HEK293 (cell line): ENCODE data around the gene SRSF11.

Source experiments
- GLIS2 ChIP-seq: fragments of 450-650 bp; formaldehyde crosslinking; IDR thresholded peaks from 2 replicates; pipeline ENCODE4 v1.5.1; 2016; ENCODE audit warnings: missing biosample characterization, missing genetic modification characterization
- KLF9 ChIP-seq: fragments of 450-650 bp; formaldehyde crosslinking; IDR thresholded peaks from 2 replicates; pipeline ENCODE4 v1.5.1; 2016; ENCODE audit warnings: missing biosample characterization, missing genetic modification characterization, low read depth
- PBX3 ChIP-seq: sonication (generic); formaldehyde crosslinking; IDR thresholded peaks from 2 replicates; pipeline ENCODE4 v1.8.1; 2022; ENCODE audit warnings: mild to moderate bottlenecking, moderate library complexity, missing genetic modification reagents
- SP2 ChIP-seq: fragments of 450-650 bp; formaldehyde crosslinking; IDR thresholded peaks from 2 replicates; pipeline ENCODE4 v1.5.1; 2016; ENCODE audit warnings: missing biosample characterization, missing genetic modification characterization
- SP7 ChIP-seq: fragments of 450-650 bp; formaldehyde crosslinking; IDR thresholded peaks from 2 replicates; pipeline ENCODE4 v1.5.1; 2016; ENCODE audit warnings: missing biosample characterization, missing genetic modification characterization
- TCF7L2 ChIP-seq: IDR thresholded peaks from 2 replicates; pipeline ENCODE4 v1.6.1; 2011; ENCODE audit warnings: low read depth, mild to moderate bottlenecking, inconsistent platforms, low read length, moderate library complexity, borderline replicate concordance
- ZBTB7A ChIP-seq: fragments of 450-650 bp; formaldehyde crosslinking; IDR thresholded peaks from 2 replicates; pipeline ENCODE4 v1.5.1; 2016; ENCODE audit warnings: low read depth, missing biosample characterization, missing genetic modification characterization
- ZFP41 ChIP-seq: fragments of 450-650 bp; formaldehyde crosslinking; IDR thresholded peaks from 2 replicates; pipeline ENCODE4 v1.5.1; 2016; ENCODE audit warnings: missing biosample characterization, missing genetic modification characterization, borderline replicate concordance
- ZNF114 ChIP-seq: fragments of 450-650 bp; formaldehyde crosslinking; IDR thresholded peaks from 2 replicates; pipeline ENCODE4 v1.5.0; 2017; ENCODE audit warnings: missing biosample characterization, missing genetic modification characterization
- ZNF133 ChIP-seq: fragments of 450-650 bp; formaldehyde crosslinking; IDR thresholded peaks from 2 replicates; pipeline ENCODE4 v1.5.1; 2016; ENCODE audit warnings: missing biosample characterization, missing genetic modification characterization
- ZNF157 ChIP-seq: fragments of 450-650 bp; formaldehyde crosslinking; IDR thresholded peaks from 2 replicates; pipeline ENCODE4 v1.5.1; 2016; ENCODE audit warnings: missing biosample characterization, missing genetic modification characterization
- ZNF16 ChIP-seq: fragments of 450-650 bp; formaldehyde crosslinking; IDR thresholded peaks from 2 replicates; pipeline ENCODE4 v1.5.1; 2016; ENCODE audit warnings: low read depth, missing biosample characterization, missing genetic modification characterization
- ZNF2 ChIP-seq: fragments of 450-650 bp; formaldehyde crosslinking; IDR thresholded peaks from 2 replicates; pipeline ENCODE4 v1.5.1; 2016; ENCODE audit warnings: missing biosample characterization, missing genetic modification characterization
- ZNF221 ChIP-seq: fragments of 450-650 bp; formaldehyde crosslinking; IDR thresholded peaks from 2 replicates; pipeline ENCODE4 v1.5.1; 2017; ENCODE audit warnings: missing biosample characterization, missing genetic modification characterization, borderline replicate concordance
- ZNF311 ChIP-seq: fragments of 450-650 bp; formaldehyde crosslinking; IDR thresholded peaks from 2 replicates; pipeline ENCODE4 v1.5.1; 2017; ENCODE audit warnings: missing biosample characterization, missing genetic modification characterization, borderline replicate concordance
- ZNF324 ChIP-seq: fragments of 450-650 bp; formaldehyde crosslinking; IDR thresholded peaks from 2 replicates; pipeline ENCODE4 v1.5.1; 2016; ENCODE audit warnings: missing biosample characterization, missing genetic modification characterization
- ZNF341 ChIP-seq: fragments of 450-650 bp; formaldehyde crosslinking; IDR thresholded peaks from 2 replicates; pipeline ENCODE4; 2016; ENCODE audit warnings: low read depth, missing biosample characterization, missing genetic modification characterization
- ZNF394 ChIP-seq: fragments of 450-650 bp; formaldehyde crosslinking; IDR thresholded peaks from 2 replicates; pipeline ENCODE4 v1.5.1; 2016; ENCODE audit warnings: missing biosample characterization, missing genetic modification characterization, mild to moderate bottlenecking, moderate library complexity, borderline replicate concordance
- ZNF488 ChIP-seq: fragments of 450-650 bp; formaldehyde crosslinking; IDR thresholded peaks from 2 replicates; pipeline ENCODE4 v1.5.1; 2016; ENCODE audit warnings: missing biosample characterization, missing genetic modification characterization
- ZNF521 ChIP-seq: fragments of 450-650 bp; formaldehyde crosslinking; IDR thresholded peaks from 2 replicates; pipeline ENCODE4 v1.5.1; 2017; ENCODE audit warnings: missing biosample characterization, mild to moderate bottlenecking, missing genetic modification characterization
- ZNF529 ChIP-seq: fragments of 450-650 bp; formaldehyde crosslinking; IDR thresholded peaks from 2 replicates; pipeline ENCODE4 v1.5.1; 2017; ENCODE audit warnings: missing genetic modification characterization, missing biosample characterization; ENCODE audit not compliant: insufficient replicate concordance
- ZNF561 ChIP-seq: fragments of 450-650 bp; IDR thresholded peaks from 2 replicates; pipeline ENCODE4 v1.5.1; 2018; ENCODE audit warnings: missing biosample characterization, missing genetic modification characterization, borderline replicate concordance
- ZNF610 ChIP-seq: fragments of 450-650 bp; formaldehyde crosslinking; IDR thresholded peaks from 2 replicates; pipeline ENCODE4 v1.5.1; 2016; ENCODE audit warnings: missing biosample characterization, missing genetic modification characterization, borderline replicate concordance
- ZNF621 ChIP-seq: fragments of 450-650 bp; formaldehyde crosslinking; IDR thresholded peaks from 2 replicates; pipeline ENCODE4 v1.5.1; 2017; ENCODE audit warnings: missing biosample characterization, missing genetic modification characterization
- ZNF660 ChIP-seq: fragments of 450-650 bp; IDR thresholded peaks from 2 replicates; pipeline ENCODE4 v1.5.1; 2018; ENCODE audit warnings: missing biosample characterization, mild to moderate bottlenecking, missing genetic modification characterization
- ZNF664 ChIP-seq: fragments of 450-650 bp; formaldehyde crosslinking; IDR thresholded peaks from 2 replicates; pipeline ENCODE4 v1.5.1; 2016; ENCODE audit warnings: missing biosample characterization, missing genetic modification characterization
- ZNF670 ChIP-seq: fragments of 450-650 bp; formaldehyde crosslinking; IDR thresholded peaks from 2 replicates; pipeline ENCODE4 v1.5.1; 2016; ENCODE audit warnings: missing biosample characterization, missing genetic modification characterization, low read depth
- ZNF701 ChIP-seq: fragments of 450-650 bp; formaldehyde crosslinking; IDR thresholded peaks from 2 replicates; pipeline ENCODE4 v1.5.1; 2016; ENCODE audit warnings: missing biosample characterization, missing genetic modification characterization
- ZNF776 ChIP-seq: fragments of 450-650 bp; formaldehyde crosslinking; IDR thresholded peaks from 2 replicates; pipeline ENCODE4 v1.5.0; 2017; ENCODE audit warnings: missing biosample characterization, missing genetic modification characterization, borderline replicate concordance
- TF ChIP-seq, protein P1 (sequence below): fragments of 450-650 bp; formaldehyde crosslinking; IDR thresholded peaks from 2 replicates; pipeline ENCODE4 v1.5.1; 2016; ENCODE audit warnings: missing biosample characterization, missing genetic modification characterization
- TF ChIP-seq, protein P2 (sequence below): fragments of 450-650 bp; formaldehyde crosslinking; IDR thresholded peaks from 2 replicates; pipeline ENCODE4 v1.5.1; 2017; ENCODE audit warnings: missing biosample characterization, mild to moderate bottlenecking, missing genetic modification characterization, moderate library complexity
- TF ChIP-seq, protein P3 (sequence below): fragments of 450-650 bp; formaldehyde crosslinking; IDR thresholded peaks from 2 replicates; pipeline ENCODE4 v1.5.1; 2016; ENCODE audit warnings: missing biosample characterization, missing genetic modification characterization

SRSF11 gene

DNA sequence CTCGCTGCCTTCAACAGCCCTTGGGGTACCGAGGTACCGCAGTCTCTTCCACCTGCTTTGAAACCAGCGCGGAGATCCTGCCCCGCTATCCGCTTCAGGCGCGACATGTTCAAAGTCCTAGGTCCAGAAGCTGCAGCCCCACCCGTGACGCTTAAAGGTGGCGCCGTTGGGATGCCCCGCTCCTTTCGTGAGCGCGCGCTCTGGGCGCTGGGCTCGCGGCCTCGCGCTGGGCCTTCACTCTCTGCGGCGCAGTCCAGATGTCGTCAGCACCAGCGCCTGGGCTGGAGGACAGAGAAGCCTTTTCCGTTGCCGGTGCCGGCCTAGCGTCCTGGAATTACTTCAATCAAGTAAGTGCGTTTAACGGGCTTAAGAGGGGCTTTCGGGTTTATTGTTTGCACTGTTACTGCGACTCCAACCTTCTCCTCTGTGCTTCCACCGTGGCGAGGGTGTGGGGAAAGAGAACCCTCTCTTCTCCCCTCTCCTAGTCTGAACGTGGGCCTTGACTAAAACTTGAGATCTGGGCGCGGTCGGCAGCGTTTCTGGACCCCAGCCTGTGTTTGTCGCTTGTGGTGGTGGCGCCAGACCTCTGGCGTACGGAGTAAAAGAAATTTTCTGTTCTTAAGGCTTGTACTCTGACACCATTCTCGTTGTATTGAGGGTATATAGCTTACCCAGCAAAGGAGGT lies 15.6 kb upstream of the SRSF11 start, which contains the start of gene LRRC40 (continued):
- TF ChIP-seq ZNF341 (tag by site-specific recombination) (no peak), PBX3 (CRISPR knock-in tag) (peak; percentile 76), ZNF16 (no peak), SP2 (tag by site-specific recombination) (peak; percentile 40), ZNF621 (no peak), ZNF114 (tag by site-specific recombination) (no peak), GLIS2 (tag by site-specific recombination) (no peak), ZNF776 (tag by site-specific recombination) (no peak), ZNF529 (tag by site-specific recombination) (no peak), KLF9 (tag by site-specific recombination) (peak; percentile 56; the same call in 1 of the 2 replicates), ZNF670 (tag by site-specific recombination) (no peak), ZNF561 (tag by site-specific recombination) (peak; percentile 95), ZBTB7A (tag by site-specific recombination) (no peak; the same call in none of the 2 replicates), ZNF157 (tag by site-specific recombination) (no peak), ZNF324 (tag by site-specific recombination) (peak; percentile 82), ZNF664 (tag by site-specific recombination) (peak; percentile 17; the same call in 1 of the 2 replicates), ZNF221 (tag by site-specific recombination) (no peak), ZNF2 (tag by site-specific recombination) (peak; percentile 22; the same call in 1 of the 2 replicates), ZNF521 (no peak), ZNF610 (tag by site-specific recombination) (peak; percentile 79; the same call in 1 of the 2 replicates), TCF7L2 (no peak), ZNF311 (tag by site-specific recombination) (no peak), SP7 (tag by site-specific recombination) (peak; percentile 73; the same call in 1 of the 2 replicates), ZNF488 (tag by site-specific recombination) (no peak), ZNF701 (no peak), ZNF660 (tag by site-specific recombination) (peak; percentile 88), ZNF133 (tag by site-specific recombination) (no peak), ZNF394 (peak; percentile 76; the same call in 1 of the 2 replicates), ZFP41 (no peak)
- TF ChIP-seq, protein P1, sequence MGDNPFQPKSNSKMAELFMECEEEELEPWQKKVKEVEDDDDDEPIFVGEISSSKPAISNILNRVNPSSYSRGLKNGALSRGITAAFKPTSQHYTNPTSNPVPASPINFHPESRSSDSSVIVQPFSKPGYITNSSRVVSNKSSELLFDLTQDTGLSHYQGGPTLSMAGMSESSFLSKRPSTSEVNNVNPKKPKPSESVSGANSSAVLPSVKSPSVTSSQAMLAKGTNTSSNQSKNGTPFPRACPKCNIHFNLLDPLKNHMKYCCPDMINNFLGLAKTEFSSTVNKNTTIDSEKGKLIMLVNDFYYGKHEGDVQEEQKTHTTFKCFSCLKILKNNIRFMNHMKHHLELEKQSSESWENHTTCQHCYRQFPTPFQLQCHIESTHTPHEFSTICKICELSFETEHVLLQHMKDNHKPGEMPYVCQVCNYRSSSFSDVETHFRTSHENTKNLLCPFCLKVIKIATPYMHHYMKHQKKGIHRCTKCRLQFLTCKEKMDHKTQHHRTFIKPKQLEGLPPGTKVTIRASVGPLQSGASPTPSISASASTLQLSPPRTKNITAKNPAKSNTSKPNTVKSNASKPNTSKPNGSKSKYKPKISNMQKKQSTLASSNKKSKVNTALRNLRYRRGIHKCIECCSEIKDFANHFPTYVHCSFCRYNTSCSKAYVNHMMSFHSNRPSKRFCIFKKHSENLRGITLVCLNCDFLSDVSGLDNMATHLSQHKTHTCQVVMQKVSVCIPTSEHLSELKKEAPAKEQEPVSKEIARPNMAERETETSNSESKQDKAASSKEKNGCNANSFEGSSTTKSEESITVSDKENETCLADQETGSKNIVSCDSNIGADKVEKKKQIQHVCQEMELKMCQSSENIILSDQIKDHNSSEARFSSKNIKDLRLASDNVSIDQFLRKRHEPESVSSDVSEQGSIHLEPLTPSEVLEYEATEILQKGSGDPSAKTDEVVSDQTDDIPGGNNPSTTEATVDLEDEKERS (tag by site-specific recombination), result no peak
- TF ChIP-seq, protein P2, sequence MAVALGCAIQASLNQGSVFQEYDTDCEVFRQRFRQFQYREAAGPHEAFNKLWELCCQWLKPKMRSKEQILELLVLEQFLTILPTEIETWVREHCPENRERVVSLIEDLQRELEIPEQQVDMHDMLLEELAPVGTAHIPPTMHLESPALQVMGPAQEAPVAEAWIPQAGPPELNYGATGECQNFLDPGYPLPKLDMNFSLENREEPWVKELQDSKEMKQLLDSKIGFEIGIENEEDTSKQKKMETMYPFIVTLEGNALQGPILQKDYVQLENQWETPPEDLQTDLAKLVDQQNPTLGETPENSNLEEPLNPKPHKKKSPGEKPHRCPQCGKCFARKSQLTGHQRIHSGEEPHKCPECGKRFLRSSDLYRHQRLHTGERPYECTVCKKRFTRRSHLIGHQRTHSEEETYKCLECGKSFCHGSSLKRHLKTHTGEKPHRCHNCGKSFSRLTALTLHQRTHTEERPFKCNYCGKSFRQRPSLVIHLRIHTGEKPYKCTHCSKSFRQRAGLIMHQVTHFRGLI, result peak; percentile 60; the same call in 1 of the 2 replicates
- TF ChIP-seq, protein P3, sequence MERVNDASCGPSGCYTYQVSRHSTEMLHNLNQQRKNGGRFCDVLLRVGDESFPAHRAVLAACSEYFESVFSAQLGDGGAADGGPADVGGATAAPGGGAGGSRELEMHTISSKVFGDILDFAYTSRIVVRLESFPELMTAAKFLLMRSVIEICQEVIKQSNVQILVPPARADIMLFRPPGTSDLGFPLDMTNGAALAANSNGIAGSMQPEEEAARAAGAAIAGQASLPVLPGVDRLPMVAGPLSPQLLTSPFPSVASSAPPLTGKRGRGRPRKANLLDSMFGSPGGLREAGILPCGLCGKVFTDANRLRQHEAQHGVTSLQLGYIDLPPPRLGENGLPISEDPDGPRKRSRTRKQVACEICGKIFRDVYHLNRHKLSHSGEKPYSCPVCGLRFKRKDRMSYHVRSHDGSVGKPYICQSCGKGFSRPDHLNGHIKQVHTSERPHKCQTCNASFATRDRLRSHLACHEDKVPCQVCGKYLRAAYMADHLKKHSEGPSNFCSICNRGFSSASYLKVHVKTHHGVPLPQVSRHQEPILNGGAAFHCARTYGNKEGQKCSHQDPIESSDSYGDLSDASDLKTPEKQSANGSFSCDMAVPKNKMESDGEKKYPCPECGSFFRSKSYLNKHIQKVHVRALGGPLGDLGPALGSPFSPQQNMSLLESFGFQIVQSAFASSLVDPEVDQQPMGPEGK (tag by site-specific recombination), result peak; percentile 72
